Stimulated activated naive CD8-positive, alpha-beta T cell treated with anti-CD3 and anti-CD28 coated beads, Interleukin-15, Interleukin-2, amounts not matched to agents 100 ng/mL and 50 ng/mL, for 24 hours (primary cell): ENCODE measurements around the gene KDM2A.
"Not testable (repeated sequence)": the region's sequence is repeated elsewhere in the genome, so short reads cannot be mapped to it uniquely, and the experiment has no call there.

Experiments used
- H3K27ac Mint-ChIP-seq: one replicate; pipeline ENCODE4 v1.8.0; 2021; ENCODE audit warnings: mild to moderate bottlenecking, mixed read lengths
- H3K27me3 Mint-ChIP-seq: one replicate; pipeline ENCODE4 v1.8.0; 2021; ENCODE audit warnings: mixed read lengths
- H3K36me3 Mint-ChIP-seq: one replicate; pipeline ENCODE4 v1.8.0; 2021; ENCODE audit warnings: low read depth, mixed read lengths
- H3K4me1 Mint-ChIP-seq: one replicate; pipeline ENCODE4 v1.8.0; 2021; ENCODE audit warnings: low read depth, mixed read lengths
- H3K4me3 Mint-ChIP-seq: one replicate; pipeline ENCODE4 v1.8.0; 2021; ENCODE audit warnings: mild to moderate bottlenecking, mixed read lengths
- H3K9me3 Mint-ChIP-seq: one replicate; pipeline ENCODE4 v1.8.0; 2021; ENCODE audit warnings: mixed read lengths

KDM2A gene

GRCh38 chr11:67174311-67174710 lies 55.2 kb downstream of the KDM2A start:
- no peak overlapping the region for H3K27ac Mint-ChIP-seq
- no peaks in the 10 kb centered on the region for H3K9me3 Mint-ChIP-seq
- no peak overlapping the region for H3K4me3 Mint-ChIP-seq
- no peaks in the 10 kb centered on the region for H3K27me3 Mint-ChIP-seq
- H3K36me3 Mint-ChIP-seq: peaks cover 26% of the 10 kb centered on the region
- H3K4me1 Mint-ChIP-seq: peaks cover 13% of the 10 kb centered on the region

- H3K27me3 Mint-ChIP-seq: no peaks in the 10 kb centered on the region
- no peaks in the 10 kb centered on the region for H3K9me3 Mint-ChIP-seq
- H3K27ac Mint-ChIP-seq: no peak overlapping the region
- H3K4me3 Mint-ChIP-seq: no peak overlapping the region
- peaks cover 13% of the 10 kb centered on the region for H3K4me1 Mint-ChIP-seq
- H3K36me3 Mint-ChIP-seq: peaks cover 38% of the 10 kb centered on the region
These were observed 58.6 kb downstream of the KDM2A start for GRCh38 chr11:67177399-67178281.

- H3K36me3 Mint-ChIP-seq: peaks cover 46% of the 10 kb centered on the region
- no peaks in the 10 kb centered on the region for H3K27me3 Mint-ChIP-seq
- no peak overlapping the region for H3K27ac Mint-ChIP-seq
- H3K9me3 Mint-ChIP-seq: no peaks in the 10 kb centered on the region
- H3K4me1 Mint-ChIP-seq: peaks cover 13% of the 10 kb centered on the region
- no peak overlapping the region for H3K4me3 Mint-ChIP-seq
These were observed 59.4 kb downstream of the KDM2A start for GRCh38 chr11:67178421-67178820.

- H3K4me1 Mint-ChIP-seq: peaks cover 13% of the 10 kb centered on the region
- no peaks in the 10 kb centered on the region for H3K27me3 Mint-ChIP-seq
- no peaks in the 10 kb centered on the region for H3K9me3 Mint-ChIP-seq
- no peak overlapping the region for H3K27ac Mint-ChIP-seq
- no peak overlapping the region for H3K4me3 Mint-ChIP-seq
- H3K36me3 Mint-ChIP-seq: peaks cover 50% of the 10 kb centered on the region
These were observed 59.8 kb downstream of the KDM2A start for GRCh38 chr11:67178878-67179277.

GRCh38 chr11:67179892-67180490 lies 60.9 kb downstream of the KDM2A start:
- Mint-ChIP-seq H3K4me1 (peaks cover 10% of the 10 kb centered on the region), H3K27ac (no peak overlapping the region), H3K4me3 (no peak overlapping the region), H3K36me3 (peaks cover 56% of the 10 kb centered on the region), H3K9me3 (no peaks in the 10 kb centered on the region), H3K27me3 (no peaks in the 10 kb centered on the region)

- Mint-ChIP-seq H3K4me1 (peaks cover 7% of the 10 kb centered on the region), H3K36me3 (peaks cover 22% of the 10 kb centered on the region), H3K27me3 (no peaks in the 10 kb centered on the region), H3K4me3 (no peak overlapping the region), H3K27ac (no peak overlapping the region), H3K9me3 (no peaks in the 10 kb centered on the region)
These were observed 75.0 kb downstream of the KDM2A start for GRCh38 chr11:67194096-67194495.

GRCh38 chr11:67195971-67196456 lies 77.0 kb downstream of the KDM2A start:
- no peak overlapping the region for H3K27ac Mint-ChIP-seq
- H3K9me3 Mint-ChIP-seq: no peaks in the 10 kb centered on the region
- H3K27me3 Mint-ChIP-seq: no peaks in the 10 kb centered on the region
- H3K36me3 Mint-ChIP-seq: peaks cover 21% of the 10 kb centered on the region
- H3K4me3 Mint-ChIP-seq: no peak overlapping the region
- H3K4me1 Mint-ChIP-seq: no peaks in the 10 kb centered on the region

- H3K4me1 Mint-ChIP-seq: no peaks in the 10 kb centered on the region
- no peak overlapping the region for H3K27ac Mint-ChIP-seq
- H3K27me3 Mint-ChIP-seq: no peaks in the 10 kb centered on the region
- H3K4me3 Mint-ChIP-seq: no peak overlapping the region
- H3K36me3 Mint-ChIP-seq: peaks cover 30% of the 10 kb centered on the region
- H3K9me3 Mint-ChIP-seq: no peaks in the 10 kb centered on the region
These were observed 78.5 kb downstream of the KDM2A start for GRCh38 chr11:67197606-67198005.

- not testable (repeated sequence) for H3K9me3 Mint-ChIP-seq, H3K4me3 Mint-ChIP-seq, H3K27me3 Mint-ChIP-seq, H3K27ac Mint-ChIP-seq, H3K4me1 Mint-ChIP-seq
- peaks cover 34% of the 10 kb centered on the region for H3K36me3 Mint-ChIP-seq
These were observed 79.7 kb downstream of the KDM2A start for GRCh38 chr11:67198781-67199180.

GRCh38 chr11:67199751-67200150 lies 80.7 kb downstream of the KDM2A start:
- no peaks in the 10 kb centered on the region for H3K4me1 Mint-ChIP-seq
- no peak overlapping the region for H3K27ac Mint-ChIP-seq
- H3K4me3 Mint-ChIP-seq: no peak overlapping the region
- no peaks in the 10 kb centered on the region for H3K27me3 Mint-ChIP-seq
- no peaks in the 10 kb centered on the region for H3K9me3 Mint-ChIP-seq
- H3K36me3 Mint-ChIP-seq: peaks cover 29% of the 10 kb centered on the region

GRCh38 chr11:67202028-67202427 lies 83.0 kb downstream of the KDM2A start:
- H3K9me3 Mint-ChIP-seq: no peaks in the 10 kb centered on the region
- H3K4me3 Mint-ChIP-seq: no peak overlapping the region
- no peaks in the 10 kb centered on the region for H3K4me1 Mint-ChIP-seq
- peaks cover 38% of the 10 kb centered on the region for H3K36me3 Mint-ChIP-seq
- no peaks in the 10 kb centered on the region for H3K27me3 Mint-ChIP-seq
- H3K27ac Mint-ChIP-seq: no peak overlapping the region

- Mint-ChIP-seq H3K4me1 (no peaks in the 10 kb centered on the region), H3K9me3 (no peaks in the 10 kb centered on the region), H3K4me3 (no peak overlapping the region), H3K27ac (no peak overlapping the region), H3K27me3 (no peaks in the 10 kb centered on the region), H3K36me3 (peaks cover 44% of the 10 kb centered on the region)
These were observed 85.8 kb downstream of the KDM2A start for GRCh38 chr11:67204822-67205221.

- not testable (repeated sequence) for H3K4me3 Mint-ChIP-seq, H3K27ac Mint-ChIP-seq, H3K27me3 Mint-ChIP-seq, H3K9me3 Mint-ChIP-seq
- Mint-ChIP-seq H3K4me1 (peaks cover 12% of the 10 kb centered on the region), H3K36me3 (peaks cover 53% of the 10 kb centered on the region)
These were observed 90.2 kb downstream of the KDM2A start for GRCh38 chr11:67209222-67209621.

- no peaks in the 10 kb centered on the region for H3K9me3 Mint-ChIP-seq
- H3K36me3 Mint-ChIP-seq: peaks cover 61% of the 10 kb centered on the region
These were observed 92.8 kb downstream of the KDM2A start for GRCh38 chr11:67211656-67212436.

GRCh38 chr11:67213178-67213621 lies 94.1 kb downstream of the KDM2A start:
- Mint-ChIP-seq H3K27ac (no peak overlapping the region), H3K27me3 (no peaks in the 10 kb centered on the region), H3K36me3 (peaks cover 59% of the 10 kb centered on the region), H3K4me1 (peaks cover 12% of the 10 kb centered on the region), H3K9me3 (no peaks in the 10 kb centered on the region), H3K4me3 (no peak overlapping the region)

More at GRCh38 chr11:67211656-67212436, 92.8 kb downstream of the KDM2A start:
- no peak overlapping the region for H3K27ac Mint-ChIP-seq
- H3K4me3 Mint-ChIP-seq: no peak overlapping the region
- peaks cover 12% of the 10 kb centered on the region for H3K4me1 Mint-ChIP-seq
- H3K27me3 Mint-ChIP-seq: no peaks in the 10 kb centered on the region
